ENCODE measurements around the gene HOXB3.
A peak's percentile ranks its signal among the peaks of the same experiment; 100 is the strongest.

HOXB3 gene

DNA sequence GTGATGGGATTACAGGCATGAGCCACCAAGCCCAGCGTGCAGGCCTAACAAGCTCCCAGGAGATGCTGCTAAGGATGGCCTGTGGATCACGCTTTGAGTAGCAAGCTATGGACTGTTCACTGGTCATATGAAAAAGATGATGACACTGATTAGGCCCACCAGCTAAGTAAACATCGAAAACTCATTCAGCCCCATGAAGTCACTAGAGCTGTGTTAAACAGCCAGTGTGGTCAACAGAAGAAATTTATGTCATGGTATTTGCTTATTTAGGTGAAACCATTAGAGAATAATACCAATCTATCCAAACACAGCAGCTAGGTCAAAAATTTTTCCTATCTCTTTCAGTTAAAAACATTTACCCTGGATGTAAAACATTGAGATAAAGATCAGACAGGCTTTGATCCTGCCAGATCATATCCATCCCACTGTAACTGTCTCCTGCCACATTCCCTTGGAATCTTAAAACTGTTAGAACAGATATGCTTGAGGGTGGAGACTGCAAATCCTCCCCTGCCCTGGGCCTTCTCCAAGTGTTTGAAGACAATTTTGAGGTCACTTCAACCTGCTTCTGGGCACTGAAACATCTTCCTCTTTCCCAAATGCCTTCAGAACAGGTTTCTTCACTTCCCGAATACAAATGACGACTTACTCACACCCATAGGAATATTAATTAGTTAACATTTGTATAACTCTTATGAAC is 90.2 kb downstream of the HOXB3 start:
- Histone ChIP-seq H3K4me3 (ENCODE audit: low read depth, low read length) (no peak overlapping the region), H3K36me3 (ENCODE audit: control insufficient read depth in 2 of 2, insufficient read depth in 1 of 2, low read length in 2 of 2) (no peaks in the 10 kb centered on the region), H3K27ac (ENCODE audit: extremely low read depth, low read depth, low read length) (peak overlapping the region; percentile 9; the same call in 1 of the 2 replicates), H3K4me1 (ENCODE audit: control insufficient read depth, insufficient read depth, low read length) (peaks cover 27% of the 10 kb centered on the region), H3K9me3 (ENCODE audit: control insufficient read depth, insufficient read depth, low read depth, low read length) (no peaks in the 10 kb centered on the region)
- ChIA-PET CTCF (interaction anchor here (0.6 to 2.5 kb wide), 13 partner anchors 8 to 124 kb away, joined by 3 to 15 read pairs (median 4); partner anchors contain the start of gene HOXB5), POLR2A (interaction anchor here (0.6 to 2.2 kb wide), 4 partner anchors 22 to 88 kb away, joined by 3 to 5 read pairs (median 4); no protein-coding TSS in a partner anchor)
- TF ChIP-seq ZNF785 (tag by site-specific recombination; IDR thresholded peaks at IDR 0.05) (no peak), ZEB2 (tag by site-specific recombination; IDR thresholded peaks at IDR 0.05) (peak; percentile 18; the same call in 1 of the 2 replicates), ZNF660 (tag by site-specific recombination; IDR thresholded peaks at IDR 0.05) (no peak), ZNF10 (tag by site-specific recombination; IDR thresholded peaks at IDR 0.05) (peak; percentile 91), REPIN1 (tag by site-specific recombination; IDR thresholded peaks at IDR 0.05; ENCODE audit: low read depth) (no peak), ZNF132 (tag by site-specific recombination; IDR thresholded peaks at IDR 0.05; ENCODE audit: borderline replicate concordance) (no peak), ZNF223 (tag by site-specific recombination; IDR thresholded peaks at IDR 0.05) (no peak), ZBTB49 (tag by site-specific recombination; IDR thresholded peaks at IDR 0.05; ENCODE audit: low read depth) (no peak), ZNF701 (tag by site-specific recombination; IDR thresholded peaks at IDR 0.05) (no peak), ZNF624 (tag by site-specific recombination; IDR thresholded peaks at IDR 0.05) (no peak), GLI2 (tag by site-specific recombination; IDR thresholded peaks at IDR 0.05; ENCODE audit: borderline replicate concordance, low read depth) (no peak), TCF7L2 (IDR thresholded peaks at IDR 0.05; ENCODE audit: borderline replicate concordance, low read depth, low read length) (0 out of 2 replicates have a peak, but pooled peaks have one; percentile 50), IKZF3 (tag by site-specific recombination; IDR thresholded peaks at IDR 0.05) (0 out of 2 replicates have a peak, but pooled peaks have one; percentile 12), ZSCAN16 (tag by site-specific recombination; IDR thresholded peaks at IDR 0.05) (no peak), OSR2 (tag by site-specific recombination; IDR thresholded peaks at IDR 0.05) (peak; percentile 60; the same call in 1 of the 2 replicates), ZFHX2 (tag by site-specific recombination; conservative IDR thresholded peaks at IDR 0.05) (no peak), KLF8 (tag by site-specific recombination; IDR thresholded peaks at IDR 0.05) (no peak), KLF7 (tag by site-specific recombination; IDR thresholded peaks at IDR 0.05; ENCODE audit: borderline replicate concordance) (no peak), ZFP41 (tag by site-specific recombination; IDR thresholded peaks at IDR 0.05; ENCODE audit: borderline replicate concordance) (no peak), ZNF626 (tag by site-specific recombination; IDR thresholded peaks at IDR 0.05) (no peak), ZNF155 (tag by site-specific recombination; IDR thresholded peaks at IDR 0.05) (no peak), ZNF140 (tag by site-specific recombination; IDR thresholded peaks at IDR 0.05) (no peak), ELK4 (IDR thresholded peaks at IDR 0.05; ENCODE audit: borderline replicate concordance, low read depth, low read length) (no peak), ZNF302 (tag by site-specific recombination; IDR thresholded peaks at IDR 0.05; ENCODE audit: low read depth) (no peak), ZNF391 (tag by site-specific recombination; IDR thresholded peaks at IDR 0.05; ENCODE audit: borderline replicate concordance, low read depth) (no peak), ZNF776 (tag by site-specific recombination; IDR thresholded peaks at IDR 0.05; ENCODE audit: borderline replicate concordance) (no peak)
- TF ChIP-seq, protein P1, sequence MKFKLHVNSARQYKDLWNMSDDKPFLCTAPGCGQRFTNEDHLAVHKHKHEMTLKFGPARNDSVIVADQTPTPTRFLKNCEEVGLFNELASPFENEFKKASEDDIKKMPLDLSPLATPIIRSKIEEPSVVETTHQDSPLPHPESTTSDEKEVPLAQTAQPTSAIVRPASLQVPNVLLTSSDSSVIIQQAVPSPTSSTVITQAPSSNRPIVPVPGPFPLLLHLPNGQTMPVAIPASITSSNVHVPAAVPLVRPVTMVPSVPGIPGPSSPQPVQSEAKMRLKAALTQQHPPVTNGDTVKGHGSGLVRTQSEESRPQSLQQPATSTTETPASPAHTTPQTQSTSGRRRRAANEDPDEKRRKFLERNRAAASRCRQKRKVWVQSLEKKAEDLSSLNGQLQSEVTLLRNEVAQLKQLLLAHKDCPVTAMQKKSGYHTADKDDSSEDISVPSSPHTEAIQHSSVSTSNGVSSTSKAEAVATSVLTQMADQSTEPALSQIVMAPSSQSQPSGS (tag by site-specific recombination; IDR thresholded peaks at IDR 0.05; ENCODE audit: low read depth): peak; percentile 36; the same call in 1 of the 2 replicates
- TF ChIP-seq, protein P2, sequence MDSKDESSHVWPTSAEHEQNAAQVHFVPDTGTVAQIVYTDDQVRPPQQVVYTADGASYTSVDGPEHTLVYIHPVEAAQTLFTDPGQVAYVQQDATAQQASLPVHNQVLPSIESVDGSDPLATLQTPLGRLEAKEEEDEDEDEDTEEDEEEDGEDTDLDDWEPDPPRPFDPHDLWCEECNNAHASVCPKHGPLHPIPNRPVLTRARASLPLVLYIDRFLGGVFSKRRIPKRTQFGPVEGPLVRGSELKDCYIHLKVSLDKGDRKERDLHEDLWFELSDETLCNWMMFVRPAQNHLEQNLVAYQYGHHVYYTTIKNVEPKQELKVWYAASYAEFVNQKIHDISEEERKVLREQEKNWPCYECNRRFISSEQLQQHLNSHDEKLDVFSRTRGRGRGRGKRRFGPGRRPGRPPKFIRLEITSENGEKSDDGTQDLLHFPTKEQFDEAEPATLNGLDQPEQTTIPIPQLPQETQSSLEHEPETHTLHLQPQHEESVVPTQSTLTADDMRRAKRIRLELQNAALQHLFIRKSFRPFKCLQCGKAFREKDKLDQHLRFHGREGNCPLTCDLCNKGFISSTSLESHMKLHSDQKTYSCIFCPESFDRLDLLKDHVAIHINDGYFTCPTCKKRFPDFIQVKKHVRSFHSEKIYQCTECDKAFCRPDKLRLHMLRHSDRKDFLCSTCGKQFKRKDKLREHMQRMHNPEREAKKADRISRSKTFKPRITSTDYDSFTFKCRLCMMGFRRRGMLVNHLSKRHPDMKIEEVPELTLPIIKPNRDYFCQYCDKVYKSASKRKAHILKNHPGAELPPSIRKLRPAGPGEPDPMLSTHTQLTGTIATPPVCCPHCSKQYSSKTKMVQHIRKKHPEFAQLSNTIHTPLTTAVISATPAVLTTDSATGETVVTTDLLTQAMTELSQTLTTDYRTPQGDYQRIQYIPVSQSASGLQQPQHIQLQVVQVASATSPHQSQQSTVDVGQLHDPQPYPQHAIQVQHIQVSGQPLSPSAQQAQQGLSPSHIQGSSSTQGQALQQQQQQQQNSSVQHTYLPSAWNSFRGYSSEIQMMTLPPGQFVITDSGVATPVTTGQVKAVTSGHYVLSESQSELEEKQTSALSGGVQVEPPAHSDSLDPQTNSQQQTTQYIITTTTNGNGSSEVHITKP (tag by site-specific recombination; IDR thresholded peaks at IDR 0.05): peak; percentile 92

All from HEK293 (cell line).